ENCODE measurements around the gene TMPRSS4.

Gene TMPRSS4

DNA sequence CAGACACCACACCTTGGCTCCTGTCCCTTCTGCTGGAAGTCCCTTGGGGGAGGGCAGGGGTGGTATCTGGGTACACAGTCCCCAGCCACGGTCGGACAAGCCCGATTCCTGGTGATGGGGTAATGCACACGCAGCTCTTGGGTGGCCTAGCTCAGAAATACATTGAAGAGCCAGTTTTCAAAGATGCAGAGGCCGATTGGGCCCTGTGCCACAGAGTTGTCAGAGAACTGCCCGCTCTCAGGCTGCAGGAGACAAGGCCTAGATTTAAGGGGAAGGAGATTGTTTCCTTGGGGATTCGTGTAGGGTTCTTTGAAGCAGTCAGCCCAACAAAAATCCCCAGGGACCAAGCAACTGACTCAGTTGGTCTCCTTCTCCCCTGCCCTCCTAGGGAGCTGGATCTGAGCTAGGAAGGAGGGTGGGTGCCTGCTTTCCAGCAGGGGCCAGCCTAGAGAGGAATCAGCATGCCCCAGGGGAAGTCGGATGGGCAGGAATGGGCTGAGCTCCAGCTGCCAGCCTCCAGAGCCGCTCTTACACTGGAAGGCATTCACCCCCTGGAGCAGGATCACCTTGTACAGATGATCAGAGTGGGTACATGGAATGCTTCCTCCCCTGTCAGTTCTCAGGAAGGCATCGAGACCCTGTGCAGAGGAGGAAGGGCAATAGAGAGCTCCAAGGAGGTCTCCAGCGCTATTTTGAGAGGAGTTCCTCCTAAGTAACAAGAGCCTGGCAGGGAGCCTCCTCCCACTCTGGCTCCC is 79.1 kb downstream of the TMPRSS4 start:
- H3K9me3 Mint-ChIP-seq, result no peaks in the 10 kb centered on the region
- peaks cover 24% of the 10 kb centered on the region for H3K4me1 Mint-ChIP-seq
- ATAC-seq, result no peak
- no peak for DNase-seq (ENCODE audit: low spot score in 2 of 2)
- no peak overlapping the region for H3K27ac Mint-ChIP-seq
- no peaks in the 10 kb centered on the region for H3K36me3 Mint-ChIP-seq
- no peak overlapping the region for H3K4me3 Mint-ChIP-seq

- no peak overlapping the region for H3K27ac Mint-ChIP-seq
- peak overlapping the region; percentile 19 for H3K4me3 Mint-ChIP-seq
- peaks cover 1% of the 10 kb centered on the region for H3K36me3 Mint-ChIP-seq
- DNase-seq (ENCODE audit: low spot score in 2 of 2) (no peak), ATAC-seq (peak; percentile 67)
- H3K4me1 Mint-ChIP-seq, result peaks cover 24% of the 10 kb centered on the region
- no peaks in the 10 kb centered on the region for H3K9me3 Mint-ChIP-seq
These were observed 79.8 kb downstream of the TMPRSS4 start for GRCh38 chr11:118156531-118157185.

DNA sequence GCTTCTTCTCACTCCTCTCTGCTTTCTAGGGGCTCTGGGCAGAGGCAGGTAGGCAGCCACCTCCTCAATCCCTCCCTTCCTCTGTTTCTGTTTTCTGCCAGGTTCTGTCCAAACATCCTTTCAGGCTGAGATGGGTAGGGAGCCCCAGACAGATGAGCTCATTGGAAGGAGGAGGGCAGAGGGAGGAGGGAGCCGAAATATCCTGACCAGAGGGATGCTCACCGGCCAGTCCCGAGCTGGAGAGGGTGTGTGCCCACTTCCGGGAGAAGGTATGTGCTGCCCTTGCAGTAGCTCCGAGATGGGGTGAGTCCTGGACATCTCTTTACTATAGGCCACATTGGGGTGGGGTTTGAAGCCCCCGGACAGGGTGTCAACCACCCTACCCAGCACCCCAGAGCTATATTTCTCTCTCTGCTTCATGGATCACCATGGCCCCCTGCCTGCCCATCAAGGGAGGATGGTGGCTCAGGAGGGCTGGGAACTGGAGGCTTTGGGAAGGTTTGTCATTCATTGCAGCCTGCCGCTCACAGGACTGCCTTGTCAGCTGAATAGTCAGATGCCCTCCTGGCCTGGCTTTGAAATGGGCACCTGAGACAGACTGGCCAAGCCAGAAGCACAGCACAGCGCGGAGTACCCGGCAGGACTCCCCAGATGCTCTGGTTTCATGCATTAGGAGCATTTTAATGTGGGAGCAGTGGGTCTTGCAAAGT is 80.5 kb downstream of the TMPRSS4 start:
- H3K4me1 Mint-ChIP-seq, result peaks cover 24% of the 10 kb centered on the region
- ATAC-seq (no peak), DNase-seq (ENCODE audit: low spot score in 2 of 2) (no peak)
- no peaks in the 10 kb centered on the region for H3K9me3 Mint-ChIP-seq
- H3K27ac Mint-ChIP-seq, result no peak overlapping the region
- peak overlapping the region; percentile 19 for H3K4me3 Mint-ChIP-seq
- H3K36me3 Mint-ChIP-seq, result peaks cover 5% of the 10 kb centered on the region

DNA sequence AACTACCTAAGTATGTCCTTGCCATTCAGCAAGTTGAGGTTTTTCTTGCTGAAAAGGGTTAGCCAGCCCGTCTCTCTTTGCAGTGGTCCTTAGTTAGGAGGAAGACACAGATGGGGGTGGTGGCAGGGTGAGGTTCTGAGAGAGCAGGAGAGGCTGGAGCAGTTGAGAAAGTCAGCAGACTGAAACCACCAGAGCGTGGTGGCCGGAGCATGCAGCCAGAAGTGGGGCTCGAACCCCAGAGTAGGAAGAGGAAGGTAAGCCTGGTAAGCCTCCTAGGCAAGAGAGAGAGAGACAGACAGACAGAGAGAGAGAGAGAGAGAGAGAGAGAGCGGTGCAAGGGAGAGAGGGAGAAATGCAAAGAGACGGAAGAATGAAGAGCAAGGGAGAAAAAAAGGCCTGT is 84.9 kb downstream of the TMPRSS4 start:
- Mint-ChIP-seq H3K4me3 (no peak overlapping the region), H3K27ac (peak overlapping the region; percentile 17), H3K9me3 (no peaks in the 10 kb centered on the region), H3K4me1 (peaks cover 5% of the 10 kb centered on the region), H3K36me3 (peaks cover 5% of the 10 kb centered on the region)
- DNase-seq (ENCODE audit: low spot score in 2 of 2) (no peak), ATAC-seq (no peak)

DNA sequence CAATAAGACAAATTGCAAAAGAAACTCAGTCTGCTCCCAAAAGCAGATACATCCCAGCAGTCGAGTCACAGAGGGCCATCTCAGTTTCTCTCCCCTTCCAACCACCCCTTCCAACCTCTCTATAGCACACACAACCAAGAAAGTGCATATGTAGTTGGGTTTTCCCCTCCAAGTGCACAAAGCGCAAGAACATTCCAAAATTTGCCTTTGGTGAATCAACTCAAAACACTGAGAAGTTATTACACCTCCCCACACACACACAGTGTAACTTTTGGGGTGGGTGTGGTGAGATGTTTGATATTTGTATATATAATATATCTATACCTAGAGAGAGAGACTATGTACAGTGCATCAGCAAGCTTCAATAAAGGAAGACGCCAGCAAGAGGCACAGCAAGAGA is 86.0 kb downstream of the TMPRSS4 start:
- no peak for ATAC-seq
- Mint-ChIP-seq H3K9me3 (no peaks in the 10 kb centered on the region), H3K4me3 (no peak overlapping the region), H3K36me3 (peaks cover 5% of the 10 kb centered on the region), H3K4me1 (no peaks in the 10 kb centered on the region), H3K27ac (no peak overlapping the region)
- no peak for DNase-seq (ENCODE audit: low spot score in 2 of 2)

DNA sequence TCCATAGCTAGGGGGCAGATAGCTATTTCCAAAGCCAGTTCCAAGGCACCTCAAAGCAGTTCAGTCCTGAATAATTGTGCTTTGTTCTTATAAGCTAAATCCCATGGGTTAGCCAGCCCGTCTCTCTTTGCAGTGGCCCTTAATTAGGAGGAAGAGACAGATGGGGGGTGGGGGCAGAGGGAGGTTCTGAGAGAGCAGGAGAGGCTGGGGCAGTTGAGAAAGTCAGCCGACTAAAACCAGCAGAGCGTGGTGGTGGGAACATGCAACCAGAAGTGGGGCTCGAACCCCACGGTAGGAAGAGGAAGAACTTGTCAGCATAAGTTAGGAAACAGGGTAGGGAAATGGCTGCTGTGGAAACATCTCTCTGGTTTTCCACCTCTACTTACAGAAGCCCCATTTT is 86.6 kb downstream of the TMPRSS4 start:
- no peak overlapping the region for H3K27ac Mint-ChIP-seq
- no peak overlapping the region for H3K4me3 Mint-ChIP-seq
- no peak for ATAC-seq

DNA sequence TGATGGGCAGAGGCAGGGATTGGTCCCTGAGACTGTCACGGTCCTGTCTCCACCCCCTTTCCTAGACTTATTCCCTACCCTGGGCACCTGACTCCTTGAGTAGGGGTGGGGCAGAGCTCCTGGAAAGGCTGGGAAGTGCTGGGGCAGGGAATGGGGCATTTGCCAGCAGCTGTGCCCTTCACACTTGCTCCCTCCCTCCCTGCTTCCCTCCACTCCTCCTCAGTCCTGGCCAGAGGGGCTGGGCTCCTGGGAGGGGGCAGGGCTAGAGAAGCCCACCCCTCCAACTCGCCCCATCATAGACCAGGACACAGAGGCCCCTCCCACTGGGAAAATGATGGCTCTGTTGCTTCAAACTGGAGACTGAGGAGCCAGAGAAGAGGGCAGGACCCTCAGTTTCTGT is 88.0 kb downstream of the TMPRSS4 start:
- H3K4me1 Mint-ChIP-seq, result no peaks in the 10 kb centered on the region
- DNase-seq (ENCODE audit: low spot score in 2 of 2) (no peak), ATAC-seq (no peak)
- H3K27ac Mint-ChIP-seq, result no peak overlapping the region
- peaks cover 5% of the 10 kb centered on the region for H3K36me3 Mint-ChIP-seq
- H3K4me3 Mint-ChIP-seq, result no peak overlapping the region
- H3K9me3 Mint-ChIP-seq, result no peaks in the 10 kb centered on the region

More for the DNA sequence above, 86.6 kb downstream of the TMPRSS4 start:
- no peaks in the 10 kb centered on the region for H3K9me3 Mint-ChIP-seq
- H3K4me1 Mint-ChIP-seq, result no peaks in the 10 kb centered on the region
- DNase-seq (ENCODE audit: low spot score in 2 of 2), result no peak
- H3K36me3 Mint-ChIP-seq, result peaks cover 5% of the 10 kb centered on the region

DNA sequence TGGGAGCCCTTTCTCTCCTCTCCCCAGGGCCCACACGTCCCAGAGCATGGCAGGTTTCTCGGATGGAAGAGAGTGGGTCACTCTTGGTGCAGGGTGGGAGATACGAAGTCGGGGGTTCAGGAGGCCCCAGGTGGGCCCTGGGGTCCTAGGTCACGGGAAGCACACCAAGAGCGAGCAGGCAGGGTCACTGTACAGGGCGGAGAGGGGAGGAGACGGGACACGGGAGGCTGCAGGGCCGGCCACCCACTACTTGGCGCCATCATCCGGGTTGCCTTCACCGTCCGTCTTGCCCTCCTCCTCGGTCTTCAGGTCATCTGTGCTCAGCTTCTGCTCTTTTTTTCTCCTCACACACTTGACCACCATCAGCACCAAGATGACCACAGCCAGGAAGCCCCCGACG is 89.8 kb downstream of the TMPRSS4 start:
- DNase-seq (ENCODE audit: low spot score in 2 of 2) (no peak), ATAC-seq (no peak)
- Mint-ChIP-seq H3K27ac (no peak overlapping the region), H3K36me3 (peaks cover 4% of the 10 kb centered on the region), H3K9me3 (no peaks in the 10 kb centered on the region), H3K4me1 (peaks cover 2% of the 10 kb centered on the region), H3K4me3 (no peak overlapping the region)

GRCh38 chr11:118167253-118167652 is 90.4 kb downstream of the TMPRSS4 start:
- Mint-ChIP-seq H3K27ac (no peak overlapping the region), H3K4me1 (peaks cover 5% of the 10 kb centered on the region), H3K4me3 (no peak overlapping the region), H3K9me3 (no peaks in the 10 kb centered on the region), H3K36me3 (no peaks in the 10 kb centered on the region)
- no peak for ATAC-seq
- DNase-seq (ENCODE audit: low spot score in 2 of 2), result no peak

DNA sequence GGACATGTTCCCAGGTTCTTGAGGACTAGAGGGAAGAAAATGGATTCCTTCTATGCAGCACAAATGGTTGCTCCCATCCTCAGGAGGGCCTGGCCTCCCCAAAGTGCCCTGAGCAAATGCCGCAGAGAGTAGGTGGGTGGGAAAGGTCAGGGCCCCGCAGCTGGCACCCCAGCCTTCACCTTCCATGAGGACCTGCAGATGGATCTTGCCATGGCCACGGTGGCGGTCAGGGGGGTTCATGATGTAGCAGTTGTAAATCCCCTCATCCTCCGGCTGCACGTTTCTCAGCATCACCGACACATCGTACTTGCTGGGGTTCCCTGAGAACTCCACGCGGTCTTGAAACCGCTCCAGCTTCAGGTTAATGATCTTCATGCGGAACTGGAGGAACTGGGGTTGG is 91.0 kb downstream of the TMPRSS4 start:
- Mint-ChIP-seq H3K27ac (no peak overlapping the region), H3K4me3 (no peak overlapping the region), H3K36me3 (no peaks in the 10 kb centered on the region), H3K4me1 (peaks cover 5% of the 10 kb centered on the region), H3K9me3 (no peaks in the 10 kb centered on the region)
- ATAC-seq, result no peak
- DNase-seq (ENCODE audit: low spot score in 2 of 2), result no peak

DNA sequence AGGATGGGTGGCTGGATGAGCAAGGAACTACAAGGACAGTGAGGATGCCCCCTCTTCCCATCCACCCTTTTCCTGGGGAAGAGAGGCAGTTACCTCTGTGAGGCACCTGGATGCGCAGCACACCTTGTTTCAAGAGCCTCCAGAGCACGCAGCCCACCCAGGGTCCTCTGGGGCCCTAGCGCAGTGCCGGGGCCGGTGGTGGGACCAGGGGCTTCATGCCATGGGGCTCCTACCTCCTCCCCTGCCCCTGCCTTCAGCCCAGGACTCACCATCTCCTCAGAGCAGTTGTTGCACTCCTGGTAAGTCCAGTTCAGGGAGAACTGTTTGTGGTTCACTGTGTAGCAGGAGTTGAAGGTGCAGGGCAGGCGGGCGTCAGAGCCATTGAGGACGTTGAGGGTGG is 91.4 kb downstream of the TMPRSS4 start:
- Mint-ChIP-seq H3K9me3 (no peaks in the 10 kb centered on the region), H3K27ac (no peak overlapping the region), H3K4me3 (no peak overlapping the region), H3K36me3 (no peaks in the 10 kb centered on the region), H3K4me1 (peaks cover 5% of the 10 kb centered on the region)
- ATAC-seq, result no peak
- DNase-seq (ENCODE audit: low spot score in 2 of 2), result no peak

- no peak overlapping the region for H3K27ac Mint-ChIP-seq
These were observed 91.9 kb downstream of the TMPRSS4 start for GRCh38 chr11:118168751-118169150.

DNA sequence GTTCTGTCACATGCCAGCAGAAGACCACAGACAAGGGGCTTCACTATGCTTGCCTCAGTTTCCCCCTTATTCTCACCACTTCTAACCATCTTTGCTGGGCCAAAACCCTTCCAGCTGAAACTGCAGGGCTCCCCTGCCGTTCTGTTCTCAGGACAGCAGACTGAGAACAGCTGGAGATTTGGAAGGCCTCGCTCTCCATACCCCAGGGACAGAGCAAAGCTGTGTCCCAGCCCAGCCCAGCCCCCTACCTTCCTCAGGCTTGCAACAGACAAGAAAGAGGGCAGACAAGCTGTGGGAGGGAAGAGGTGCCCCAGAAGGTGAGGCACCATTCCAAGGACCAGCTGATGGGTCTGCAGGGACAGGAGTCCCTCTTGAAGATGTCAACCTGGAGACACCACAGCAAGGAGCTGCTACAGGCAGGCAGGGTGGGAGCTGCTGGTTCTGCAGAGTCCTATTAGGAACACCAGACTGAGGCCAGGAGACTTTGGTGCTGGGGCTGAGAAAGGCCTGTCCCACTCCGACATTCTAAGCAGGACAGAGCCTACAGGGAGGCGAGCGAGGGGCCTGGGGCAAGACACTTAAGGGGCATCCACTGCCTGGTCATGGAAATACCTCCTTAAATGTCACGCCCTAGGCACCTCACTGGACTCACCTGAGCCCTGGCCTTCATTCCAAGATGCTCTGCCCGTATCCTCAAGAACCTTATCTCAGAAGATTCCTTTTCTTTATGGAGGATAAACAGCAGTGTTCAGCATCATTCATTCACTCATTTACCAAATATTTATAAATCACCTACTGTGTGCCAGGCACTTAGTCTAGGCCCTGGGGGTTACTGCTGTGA is 92.6 kb downstream of the TMPRSS4 start:
- Mint-ChIP-seq H3K4me3 (no peak overlapping the region), H3K9me3 (no peaks in the 10 kb centered on the region), H3K4me1 (peaks cover 5% of the 10 kb centered on the region), H3K36me3 (no peaks in the 10 kb centered on the region), H3K27ac (no peak overlapping the region)
- ATAC-seq, result no peak
- no peak for DNase-seq (ENCODE audit: low spot score in 2 of 2)

More at GRCh38 chr11:118168751-118169150, 91.9 kb downstream of the TMPRSS4 start:
- no peaks in the 10 kb centered on the region for H3K9me3 Mint-ChIP-seq
- DNase-seq (ENCODE audit: low spot score in 2 of 2) (no peak), ATAC-seq (no peak)
- no peak overlapping the region for H3K4me3 Mint-ChIP-seq
- H3K4me1 Mint-ChIP-seq, result peaks cover 5% of the 10 kb centered on the region
- no peaks in the 10 kb centered on the region for H3K36me3 Mint-ChIP-seq

- Mint-ChIP-seq H3K9me3 (no peaks in the 10 kb centered on the region), H3K4me1 (peaks cover 5% of the 10 kb centered on the region), H3K27ac (no peak overlapping the region), H3K36me3 (no peaks in the 10 kb centered on the region), H3K4me3 (no peak overlapping the region)
- no peak for DNase-seq (ENCODE audit: low spot score in 2 of 2)
- ATAC-seq, result no peak
These were observed 93.4 kb downstream of the TMPRSS4 start for GRCh38 chr11:118170231-118170630.

DNA sequence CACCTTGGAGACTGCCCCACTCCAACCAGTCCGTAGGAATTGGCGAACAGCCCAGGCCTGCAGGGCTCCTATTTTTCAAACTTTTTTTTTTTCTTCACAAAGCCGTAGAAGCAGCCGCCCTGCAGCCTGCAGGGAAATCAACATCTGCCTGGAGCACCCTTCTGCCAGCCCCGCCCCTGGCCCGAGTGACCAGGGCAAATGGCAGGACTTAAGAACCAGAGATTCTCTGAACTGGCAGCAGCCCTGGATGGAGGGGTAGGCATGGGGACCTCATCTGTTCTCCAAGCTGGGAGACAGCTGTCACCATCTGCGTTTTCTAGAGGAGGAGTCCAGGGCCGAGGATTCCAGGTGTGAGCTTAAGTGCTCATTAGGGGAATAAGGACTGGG is 94.0 kb downstream of the TMPRSS4 start:
- no peak for ATAC-seq
- Mint-ChIP-seq H3K4me1 (peaks cover 9% of the 10 kb centered on the region), H3K27ac (no peak overlapping the region), H3K4me3 (no peak overlapping the region), H3K36me3 (no peaks in the 10 kb centered on the region), H3K9me3 (no peaks in the 10 kb centered on the region)
- no peak for DNase-seq (ENCODE audit: low spot score in 2 of 2)

Measured in stimulated activated effector memory CD8-positive, alpha-beta T cell treated with anti-CD3 and anti-CD28 coated beads, Interleukin-12 subunit alpha, Interleukin-12 subunit beta, amount 100 ng/mL, for 72 hours (primary cell).